HEK293 (cell line): ENCODE measurements around the gene HSD17B3.

Experiments
- CTCF ChIA-PET: fragments of 350-600 bp; formaldehyde crosslinking; extraction: SDS; loops from one replicate; lab custom pipeline; 2021; ENCODE audit warnings: antibody characterized with exemption; lab: Yijun Ruan, JAX
- POLR2A ChIA-PET: fragments of 300-600 bp; formaldehyde crosslinking; extraction: SDS; loops from one replicate; lab custom pipeline; 2020; ENCODE audit warnings: antibody characterized with exemption, inconsistent platforms; lab: Yijun Ruan, JAX
- H3K27ac ChIP-seq: fragments of 200-500 bp; sonication (Bioruptor generic); 2 replicates; pipeline ENCODE4 v1.5.1; 2014; ENCODE audit warnings: low read depth, low read length, control low read depth, inconsistent platforms; ENCODE audit errors: extremely low read depth
- H3K36me3 ChIP-seq, 2 experiments: fragments of 200-500 bp in 1 of 2; sonication (Bioruptor generic) in 1 of 2; 1 replicate in 1 of 2; 2 replicates in 1 of 2; pipeline ENCODE4 v1.5.1; 2014 to 2017; ENCODE audit warnings: inconsistent platforms in 2 of 2, low read length in 2 of 2; ENCODE audit not compliant: control insufficient read depth in 2 of 2, insufficient read depth in 1 of 2
- H3K4me1 ChIP-seq: fragments of 200-500 bp; sonication (Bioruptor generic); 2 replicates; pipeline ENCODE4 v1.5.1; 2014; ENCODE audit warnings: mild to moderate bottlenecking, low read length, inconsistent platforms; ENCODE audit not compliant: control insufficient read depth, insufficient read depth
- H3K4me3 ChIP-seq: 2 replicates; pipeline ENCODE4 v1.5.1; 2011; ENCODE audit warnings: low read depth, mild to moderate bottlenecking, control low read depth, low read length, moderate library complexity
- H3K9me3 ChIP-seq: fragments of 200-500 bp; sonication (Bioruptor generic); 2 replicates; pipeline ENCODE4 v1.5.1; 2014; ENCODE audit warnings: low read depth, low read length, inconsistent platforms; ENCODE audit not compliant: control insufficient read depth, insufficient read depth
- ZBTB49 ChIP-seq: fragments of 450-650 bp; formaldehyde crosslinking; IDR thresholded peaks from 2 replicates; pipeline ENCODE4 v1.5.1; 2016; ENCODE audit warnings: missing biosample characterization, missing genetic modification characterization, low read depth
- ZNF10 ChIP-seq: fragments of 450-650 bp; formaldehyde crosslinking; IDR thresholded peaks from 2 replicates; pipeline ENCODE4 v1.5.1; 2017; ENCODE audit warnings: missing biosample characterization, missing genetic modification characterization
- ZNF114 ChIP-seq: fragments of 450-650 bp; formaldehyde crosslinking; IDR thresholded peaks from 2 replicates; pipeline ENCODE4 v1.5.0; 2017; ENCODE audit warnings: missing biosample characterization, missing genetic modification characterization
- ZNF121 ChIP-seq: fragments of 450-650 bp; formaldehyde crosslinking; IDR thresholded peaks from 2 replicates; pipeline ENCODE4 v1.5.1; 2016; ENCODE audit warnings: missing biosample characterization, missing genetic modification characterization
- ZNF155 ChIP-seq: fragments of 450-650 bp; formaldehyde crosslinking; IDR thresholded peaks from 2 replicates; pipeline ENCODE4 v1.5.1; 2016; ENCODE audit warnings: missing biosample characterization, missing genetic modification characterization
- ZNF214 ChIP-seq: fragments of 450-650 bp; formaldehyde crosslinking; IDR thresholded peaks from 2 replicates; pipeline ENCODE4 v1.5.1; 2017; ENCODE audit warnings: missing biosample characterization, mild to moderate bottlenecking, missing genetic modification characterization, borderline replicate concordance
- ZNF223 ChIP-seq: fragments of 450-650 bp; formaldehyde crosslinking; IDR thresholded peaks from 2 replicates; pipeline ENCODE4 v1.5.1; 2016; ENCODE audit warnings: missing biosample characterization, missing genetic modification characterization
- ZNF26 ChIP-seq: fragments of 450-650 bp; formaldehyde crosslinking; IDR thresholded peaks from 2 replicates; pipeline ENCODE4 v1.5.1; 2016; ENCODE audit warnings: missing biosample characterization, missing genetic modification characterization
- ZNF266 ChIP-seq: fragments of 450-650 bp; formaldehyde crosslinking; IDR thresholded peaks from 2 replicates; pipeline ENCODE4 v1.5.1; 2016; ENCODE audit warnings: missing biosample characterization, missing genetic modification characterization, low read depth
- ZNF398 ChIP-seq: fragments of 450-650 bp; formaldehyde crosslinking; IDR thresholded peaks from 2 replicates; pipeline ENCODE4 v1.5.1; 2017; ENCODE audit warnings: missing biosample characterization, missing genetic modification characterization
- ZNF433 ChIP-seq: fragments of 450-650 bp; formaldehyde crosslinking; IDR thresholded peaks from 2 replicates; pipeline ENCODE4 v1.5.1; 2016; ENCODE audit warnings: missing biosample characterization, missing genetic modification characterization, low read depth
- ZNF560 ChIP-seq: fragments of 450-650 bp; formaldehyde crosslinking; IDR thresholded peaks from 2 replicates; pipeline ENCODE4 v1.5.1; 2017; ENCODE audit warnings: missing biosample characterization, missing genetic modification characterization, borderline replicate concordance
- ZNF585B ChIP-seq: fragments of 450-650 bp; formaldehyde crosslinking; IDR thresholded peaks from 2 replicates; pipeline ENCODE4 v1.5.1; 2016; ENCODE audit warnings: missing biosample characterization, missing genetic modification characterization
- ZNF610 ChIP-seq: fragments of 450-650 bp; formaldehyde crosslinking; IDR thresholded peaks from 2 replicates; pipeline ENCODE4 v1.5.1; 2016; ENCODE audit warnings: missing biosample characterization, missing genetic modification characterization, borderline replicate concordance
- ZNF624 ChIP-seq: fragments of 450-650 bp; formaldehyde crosslinking; IDR thresholded peaks from 2 replicates; pipeline ENCODE4 v1.5.1; 2017; ENCODE audit warnings: missing biosample characterization, missing genetic modification characterization
- ZNF626 ChIP-seq: fragments of 450-650 bp; sonication (Bioruptor Pico); formaldehyde crosslinking; IDR thresholded peaks from 2 replicates; pipeline ENCODE4 v1.5.1; 2018; ENCODE audit warnings: missing biosample characterization, missing genetic modification characterization, inconsistent platforms
- ZSCAN30 ChIP-seq: fragments of 450-650 bp; IDR thresholded peaks from 2 replicates; pipeline ENCODE4 v1.5.1; 2018; ENCODE audit warnings: missing biosample characterization, mild to moderate bottlenecking, missing genetic modification characterization, moderate library complexity
- TF ChIP-seq, protein P1 (sequence below): fragments of 450-650 bp; formaldehyde crosslinking; IDR thresholded peaks from 2 replicates; pipeline ENCODE4 v1.5.1; 2016; ENCODE audit warnings: missing biosample characterization, missing genetic modification characterization
- TF ChIP-seq, protein P2 (sequence below): fragments of 450-650 bp; formaldehyde crosslinking; IDR thresholded peaks from 2 replicates; pipeline ENCODE4 v1.5.1; 2017; ENCODE audit warnings: missing biosample characterization, missing genetic modification characterization
- TF ChIP-seq, protein P3 (sequence below): fragments of 450-650 bp; formaldehyde crosslinking; IDR thresholded peaks from 2 replicates; pipeline ENCODE4 v1.5.1; 2016; ENCODE audit warnings: missing biosample characterization, missing genetic modification characterization

The HSD17B3 gene

DNA sequence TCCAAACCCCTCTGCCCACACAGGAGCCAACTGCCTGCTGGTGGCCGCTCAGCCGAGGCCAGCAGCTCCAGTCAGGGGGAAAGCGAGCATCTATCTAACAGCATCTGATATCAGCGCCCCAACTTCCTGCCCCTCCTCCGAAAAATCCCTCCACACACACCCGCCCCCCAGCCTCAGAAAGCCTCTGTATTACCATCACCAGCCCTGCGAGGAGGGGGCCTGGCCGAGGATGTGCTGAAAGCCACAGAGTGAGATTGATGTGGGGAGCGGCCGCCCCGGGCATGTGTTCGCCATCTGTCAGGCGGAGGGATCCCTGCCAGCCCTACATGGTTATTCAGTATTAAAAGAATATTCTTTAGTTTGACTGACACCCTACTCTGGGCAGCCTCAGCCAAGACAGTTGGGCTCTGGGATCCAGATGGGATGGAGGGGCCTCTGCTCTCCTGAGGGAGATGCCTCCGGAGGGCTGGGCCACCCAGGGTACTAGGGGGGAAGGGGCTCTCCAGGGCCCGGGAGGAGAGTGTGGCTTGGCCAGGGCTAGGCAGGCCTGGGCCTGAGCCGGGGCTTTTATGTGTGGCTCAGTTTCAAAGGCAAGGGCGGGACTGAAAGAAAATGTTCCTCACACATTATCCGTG, 98.0 kb downstream of the HSD17B3 start (continued):
- TF ChIP-seq ZNF398 (tag by site-specific recombination), result no peak
- TF ChIP-seq ZNF10 (tag by site-specific recombination), result no peak
- TF ChIP-seq, protein P1, sequence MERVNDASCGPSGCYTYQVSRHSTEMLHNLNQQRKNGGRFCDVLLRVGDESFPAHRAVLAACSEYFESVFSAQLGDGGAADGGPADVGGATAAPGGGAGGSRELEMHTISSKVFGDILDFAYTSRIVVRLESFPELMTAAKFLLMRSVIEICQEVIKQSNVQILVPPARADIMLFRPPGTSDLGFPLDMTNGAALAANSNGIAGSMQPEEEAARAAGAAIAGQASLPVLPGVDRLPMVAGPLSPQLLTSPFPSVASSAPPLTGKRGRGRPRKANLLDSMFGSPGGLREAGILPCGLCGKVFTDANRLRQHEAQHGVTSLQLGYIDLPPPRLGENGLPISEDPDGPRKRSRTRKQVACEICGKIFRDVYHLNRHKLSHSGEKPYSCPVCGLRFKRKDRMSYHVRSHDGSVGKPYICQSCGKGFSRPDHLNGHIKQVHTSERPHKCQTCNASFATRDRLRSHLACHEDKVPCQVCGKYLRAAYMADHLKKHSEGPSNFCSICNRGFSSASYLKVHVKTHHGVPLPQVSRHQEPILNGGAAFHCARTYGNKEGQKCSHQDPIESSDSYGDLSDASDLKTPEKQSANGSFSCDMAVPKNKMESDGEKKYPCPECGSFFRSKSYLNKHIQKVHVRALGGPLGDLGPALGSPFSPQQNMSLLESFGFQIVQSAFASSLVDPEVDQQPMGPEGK (tag by site-specific recombination), result no peak
- TF ChIP-seq, all 188 proteins: peak for 0

GRCh38 chr9:96202971-96203780, 98.8 kb downstream of the HSD17B3 start:
- CTCF ChIA-PET, result interaction anchor here (1.5 kb wide), 1 partner anchor 14 kb away, joined by 3 read pairs; no protein-coding TSS in a partner anchor
- Histone ChIP-seq H3K4me1 (no peaks in the 10 kb centered on the region), H3K36me3 (no peaks in the 10 kb centered on the region), H3K27ac (no peak overlapping the region), H3K9me3 (no peaks in the 10 kb centered on the region), H3K4me3 (no peak overlapping the region)
- POLR2A ChIA-PET, result no interaction called here
- TF ChIP-seq ZNF610 (tag by site-specific recombination), result no peak
- no peak for TF ChIP-seq ZNF114 (tag by site-specific recombination)
- no peak for TF ChIP-seq ZSCAN30 (tag by site-specific recombination)
- no peak for TF ChIP-seq ZNF624 (tag by site-specific recombination)
- no peak for TF ChIP-seq ZNF433
- TF ChIP-seq, protein P2, sequence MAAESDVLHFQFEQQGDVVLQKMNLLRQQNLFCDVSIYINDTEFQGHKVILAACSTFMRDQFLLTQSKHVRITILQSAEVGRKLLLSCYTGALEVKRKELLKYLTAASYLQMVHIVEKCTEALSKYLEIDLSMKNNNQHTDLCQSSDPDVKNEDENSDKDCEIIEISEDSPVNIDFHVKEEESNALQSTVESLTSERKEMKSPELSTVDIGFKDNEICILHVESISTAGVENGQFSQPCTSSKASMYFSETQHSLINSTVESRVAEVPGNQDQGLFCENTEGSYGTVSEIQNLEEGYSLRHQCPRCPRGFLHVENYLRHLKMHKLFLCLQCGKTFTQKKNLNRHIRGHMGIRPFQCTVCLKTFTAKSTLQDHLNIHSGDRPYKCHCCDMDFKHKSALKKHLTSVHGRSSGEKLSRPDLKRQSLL, result no peak
- TF ChIP-seq ZNF626 (tag by site-specific recombination), result no peak
- TF ChIP-seq, protein P3, sequence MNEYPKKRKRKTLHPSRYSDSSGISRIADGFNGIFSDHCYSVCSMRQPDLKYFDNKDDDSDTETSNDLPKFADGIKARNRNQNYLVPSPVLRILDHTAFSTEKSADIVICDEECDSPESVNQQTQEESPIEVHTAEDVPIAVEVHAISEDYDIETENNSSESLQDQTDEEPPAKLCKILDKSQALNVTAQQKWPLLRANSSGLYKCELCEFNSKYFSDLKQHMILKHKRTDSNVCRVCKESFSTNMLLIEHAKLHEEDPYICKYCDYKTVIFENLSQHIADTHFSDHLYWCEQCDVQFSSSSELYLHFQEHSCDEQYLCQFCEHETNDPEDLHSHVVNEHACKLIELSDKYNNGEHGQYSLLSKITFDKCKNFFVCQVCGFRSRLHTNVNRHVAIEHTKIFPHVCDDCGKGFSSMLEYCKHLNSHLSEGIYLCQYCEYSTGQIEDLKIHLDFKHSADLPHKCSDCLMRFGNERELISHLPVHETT, result no peak
- no peak for TF ChIP-seq ZNF223 (tag by site-specific recombination)
- no peak for TF ChIP-seq ZNF155
- TF ChIP-seq ZNF560, result no peak
- TF ChIP-seq ZNF266 (tag by site-specific recombination), result no peak
- no peak for TF ChIP-seq ZBTB49 (tag by site-specific recombination)
- no peak for TF ChIP-seq ZNF585B (tag by site-specific recombination)
- no peak for TF ChIP-seq ZNF121 (tag by site-specific recombination)
- TF ChIP-seq ZNF214, result no peak
- TF ChIP-seq ZNF26 (tag by site-specific recombination), result no peak
